Suprapubic skin (tissue), 4 donors: ENCODE data around the gene ZBTB16.

Experiments used
- EP300 ChIP-seq: sonication (generic); formaldehyde crosslinking; IDR thresholded peaks from one replicate; pipeline ENCODE4 v1.6.1; 2017; ENCODE audit warnings: antibody characterized with exemption
- POLR2A ChIP-seq, 2 donors: fragments of 450-650 bp; IDR thresholded peaks; one replicate each; pipeline ENCODE4 v1.6.1; 2017; ENCODE audit warnings: antibody characterized with exemption in 2 of 2, mild to moderate bottlenecking in 2 of 2, moderate library complexity in 2 of 2
- POLR2AphosphoS5 ChIP-seq, 3 donors: sonication (generic); formaldehyde crosslinking; IDR thresholded peaks; one replicate each; pipeline ENCODE4 v1.6.1; 2017; ENCODE audit warnings: antibody characterized with exemption in 3 of 3
- TF ChIP-seq, protein P1 (sequence below), 2 donors: fragments of 200-600 bp in 1 of 2; fragments of 450-650 bp in 1 of 2; sonication (generic) in 1 of 2; IDR thresholded peaks; one replicate each; pipeline ENCODE4 v1.5.1; 2016 to 2019; ENCODE audit warnings: antibody characterized with exemption in 2 of 2, mild to moderate bottlenecking in 1 of 2, moderate library complexity in 1 of 2

DNA sequence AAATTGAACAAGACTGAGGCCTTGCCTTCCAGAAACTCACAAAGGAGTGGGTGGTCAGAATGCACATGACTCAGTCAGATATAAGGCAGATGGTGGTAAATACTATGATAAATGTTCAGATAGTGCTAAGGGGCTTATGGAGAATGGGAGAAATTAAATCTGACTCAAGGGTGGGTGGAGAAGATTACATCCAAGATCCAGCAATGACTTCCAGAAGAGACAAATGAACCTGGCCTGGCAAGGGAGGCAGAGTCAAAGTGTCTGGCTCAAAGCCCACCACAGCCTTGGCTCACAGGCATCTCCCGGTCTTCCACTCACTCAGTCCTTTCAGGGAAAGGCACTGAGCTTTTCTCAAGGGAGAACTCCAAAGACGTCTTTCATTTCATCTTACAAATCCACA, 6.1 kb upstream of the ZBTB16 start:
- TF ChIP-seq POLR2AphosphoS5 (IDR thresholded peaks at IDR 0.05): no peak
- TF ChIP-seq, protein P1, sequence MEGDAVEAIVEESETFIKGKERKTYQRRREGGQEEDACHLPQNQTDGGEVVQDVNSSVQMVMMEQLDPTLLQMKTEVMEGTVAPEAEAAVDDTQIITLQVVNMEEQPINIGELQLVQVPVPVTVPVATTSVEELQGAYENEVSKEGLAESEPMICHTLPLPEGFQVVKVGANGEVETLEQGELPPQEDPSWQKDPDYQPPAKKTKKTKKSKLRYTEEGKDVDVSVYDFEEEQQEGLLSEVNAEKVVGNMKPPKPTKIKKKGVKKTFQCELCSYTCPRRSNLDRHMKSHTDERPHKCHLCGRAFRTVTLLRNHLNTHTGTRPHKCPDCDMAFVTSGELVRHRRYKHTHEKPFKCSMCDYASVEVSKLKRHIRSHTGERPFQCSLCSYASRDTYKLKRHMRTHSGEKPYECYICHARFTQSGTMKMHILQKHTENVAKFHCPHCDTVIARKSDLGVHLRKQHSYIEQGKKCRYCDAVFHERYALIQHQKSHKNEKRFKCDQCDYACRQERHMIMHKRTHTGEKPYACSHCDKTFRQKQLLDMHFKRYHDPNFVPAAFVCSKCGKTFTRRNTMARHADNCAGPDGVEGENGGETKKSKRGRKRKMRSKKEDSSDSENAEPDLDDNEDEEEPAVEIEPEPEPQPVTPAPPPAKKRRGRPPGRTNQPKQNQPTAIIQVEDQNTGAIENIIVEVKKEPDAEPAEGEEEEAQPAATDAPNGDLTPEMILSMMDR (IDR thresholded peaks at IDR 0.05): no peak
- TF ChIP-seq POLR2A (IDR thresholded peaks at IDR 0.05): no peak
- TF ChIP-seq EP300: no peak
